ENCODE measurements around the gene SHISA5. TPM values are rescaled to one million over a fixed set of nuclear protein-coding genes. Genes with fewer than 3 reads are reported as not detected.

SHISA5 gene
- total and polyA plus RNA-seq, 2 of the 8 experiments (the other 6 are each of a cell fraction or from before 2014, with no cell fraction given) = 196 to 315 TPM

DNA sequence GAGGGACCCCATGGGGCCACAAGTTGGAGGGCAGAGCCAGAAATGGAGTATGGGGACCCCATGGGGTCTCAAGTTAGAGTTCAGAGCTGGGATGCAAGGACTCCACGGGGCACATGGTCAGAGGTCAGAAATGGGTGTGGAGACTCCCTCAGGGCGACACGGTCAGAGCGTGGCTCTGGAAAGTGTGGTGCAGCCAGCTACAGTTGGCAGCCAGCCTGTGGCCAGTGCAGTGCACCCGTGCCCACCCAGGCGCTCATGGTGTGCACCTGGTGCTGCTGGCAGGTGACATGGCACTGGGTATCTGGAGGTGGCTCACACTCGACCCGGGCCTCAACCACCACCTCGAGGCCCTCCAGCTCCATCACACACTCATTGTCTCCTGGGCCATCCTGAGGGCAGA lies 85.3 kb downstream of the SHISA5 start:
- Histone ChIP-seq H3K4me2 (ENCODE audit: insufficient read depth in 1 of 2, low read depth in 2 of 2, low read length in 2 of 2) (no peak overlapping the region), H4K91ac (replicated peaks; ENCODE audit: insufficient read length, low read length) (no peak overlapping the region), H3K9ac (replicated peaks in 1 of 4; ENCODE audit: extremely low read depth in 1 of 4, low read depth in 3 of 4, low read length in 3 of 4) (no peak overlapping the region), H3K4me1 (replicated peaks in 1 of 4; ENCODE audit: control insufficient read depth in 3 of 4, insufficient read depth in 4 of 4, low read length in 3 of 4) (no peaks in the 10 kb centered on the region), H2BK5ac (ENCODE audit: low read depth, low read length) (0 out of 2 replicates have a peak overlapping the region, but pooled peaks have one; percentile 21), H2BK20ac (ENCODE audit: low read length) (no peak overlapping the region), H3K4me3 (ENCODE audit: extremely low read depth in 1 of 4, insufficient read depth in 2 of 4, low read depth in 3 of 4, low read length in 4 of 4) (no peak overlapping the region), H3K56ac (replicated peaks; ENCODE audit: insufficient read length, low read depth, low read length) (no peak overlapping the region), H3K27me3 (replicated peaks in 1 of 4; ENCODE audit: control insufficient read depth in 3 of 4, extremely low read depth in 1 of 4, insufficient read depth in 3 of 4, low read length in 3 of 4) (no peaks in the 10 kb centered on the region), H3K79me1 (ENCODE audit: low read depth, low read length) (peaks cover 13% of the 10 kb centered on the region), H2AK5ac (ENCODE audit: low read depth, low read length) (no peak overlapping the region), H4K8ac (ENCODE audit: extremely low read depth, insufficient read depth, low read length) (no peak overlapping the region), H2BK12ac (ENCODE audit: low read depth, low read length) (no peak overlapping the region), H2BK120ac (replicated peaks; ENCODE audit: low read depth, low read length) (no peak overlapping the region), H3K9me3 (ENCODE audit: insufficient read depth in 2 of 2, low read depth in 1 of 2, low read length in 1 of 2) (no peaks in the 10 kb centered on the region), H3K23ac (ENCODE audit: insufficient read length) (no peak overlapping the region), H3K14ac (ENCODE audit: insufficient read length) (no peak overlapping the region), H2AFZ (ENCODE audit: low read length) (no peak overlapping the region), H3K18ac (ENCODE audit: extremely low read depth, low read length) (no peak overlapping the region), H3K4ac (replicated peaks; ENCODE audit: insufficient read length, low read depth, low read length) (no peak overlapping the region), H4K5ac (ENCODE audit: insufficient read length, low read depth, low read length) (no peak overlapping the region), H3K79me2 (ENCODE audit: control insufficient read depth in 1 of 2, insufficient read depth in 2 of 2, low read length in 2 of 2) (peaks cover 0 to 18% of the 10 kb centered on the region in 2 experiments; a peak in 1 of 4 replicates), H2BK15ac (ENCODE audit: low read length) (no peak overlapping the region), H3K23me2 (ENCODE audit: low read depth, low read length) (no peaks in the 10 kb centered on the region), H3K36me3 (ENCODE audit: control insufficient read depth in 2 of 4, insufficient read depth in 4 of 4, low read length in 3 of 4) (peaks cover 52 to 63% (median 58%) of the 10 kb centered on the region in 4 experiments), H3K27ac (ENCODE audit: low read depth, low read length) (no peak overlapping the region), H4K20me1 (replicated peaks in 1 of 2; ENCODE audit: control insufficient read depth in 1 of 2, insufficient read depth in 2 of 2, low read length in 2 of 2) (peaks cover 22 to 50% of the 10 kb centered on the region in 2 experiments)
- 94% methylated on average over 9 of the region's 9 CpGs; no CpG with 5 or more reads in 1 of the 2 experiments for WGBS, 2 experiments (ENCODE audit: extremely low coverage in 1 of 2, insufficient coverage in 1 of 2, insufficient read length in 1 of 2, insufficient replicate concordance in 2 of 2, low coverage in 1 of 2, low lambda C conversion rate in 2 of 2, missing lambda C conversion rate in 1 of 2)
- CTCF ChIA-PET (ENCODE audit: partially characterized antibody) = interaction anchor here (0.6 to 6.9 kb wide), 7 partner anchors 10 to 221 kb away, joined by 3 to 95 read pairs (median 18); no protein-coding TSS in a partner anchor
- TF ChIP-seq, protein P1, sequence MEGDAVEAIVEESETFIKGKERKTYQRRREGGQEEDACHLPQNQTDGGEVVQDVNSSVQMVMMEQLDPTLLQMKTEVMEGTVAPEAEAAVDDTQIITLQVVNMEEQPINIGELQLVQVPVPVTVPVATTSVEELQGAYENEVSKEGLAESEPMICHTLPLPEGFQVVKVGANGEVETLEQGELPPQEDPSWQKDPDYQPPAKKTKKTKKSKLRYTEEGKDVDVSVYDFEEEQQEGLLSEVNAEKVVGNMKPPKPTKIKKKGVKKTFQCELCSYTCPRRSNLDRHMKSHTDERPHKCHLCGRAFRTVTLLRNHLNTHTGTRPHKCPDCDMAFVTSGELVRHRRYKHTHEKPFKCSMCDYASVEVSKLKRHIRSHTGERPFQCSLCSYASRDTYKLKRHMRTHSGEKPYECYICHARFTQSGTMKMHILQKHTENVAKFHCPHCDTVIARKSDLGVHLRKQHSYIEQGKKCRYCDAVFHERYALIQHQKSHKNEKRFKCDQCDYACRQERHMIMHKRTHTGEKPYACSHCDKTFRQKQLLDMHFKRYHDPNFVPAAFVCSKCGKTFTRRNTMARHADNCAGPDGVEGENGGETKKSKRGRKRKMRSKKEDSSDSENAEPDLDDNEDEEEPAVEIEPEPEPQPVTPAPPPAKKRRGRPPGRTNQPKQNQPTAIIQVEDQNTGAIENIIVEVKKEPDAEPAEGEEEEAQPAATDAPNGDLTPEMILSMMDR (IDR thresholded peaks at IDR 0.05; ENCODE audit: control extremely low read depth in 1 of 3, insufficient read depth in 1 of 3, low read depth in 1 of 3, low read length in 3 of 3) = no peak
- TF ChIP-seq TAF7 (optimal IDR thresholded peaks at IDR 0.05; ENCODE audit: borderline replicate concordance, low read depth, low read length) (no peak), CHD2 (IDR thresholded peaks at IDR 0.05; ENCODE audit: low read length) (no peak), SAP30 (IDR thresholded peaks at IDR 0.05; ENCODE audit: insufficient read depth, insufficient replicate concordance, low read length) (no peak)
- DNase-seq (ENCODE audit: low read depth in 1 of 2, low spot score in 2 of 2) = no peak
- FAIRE-seq = no peak
- POLR2A ChIA-PET (ENCODE audit: partially characterized antibody) = interaction anchor here (0.9 to 31.5 kb wide), 8 partner anchors 9 to 91 kb away, joined by 3 to 650 read pairs (median 8); partner anchors contain the start of genes ATRIP, CCDC51, PLXNB1 and TMA7

All from H1 (cell line).